Lower leg skin (tissue), 3 donors: ENCODE results near the gene ABCC5.

Experiments used
- POLR2A ChIP-seq, 2 donors: fragments of 450-650 bp; IDR thresholded peaks; one replicate each; pipeline ENCODE4 v1.6.1; 2016 to 2017; ENCODE audit warnings: antibody characterized with exemption in 2 of 2, mild to moderate bottlenecking in 1 of 2, moderate library complexity in 1 of 2
- TF ChIP-seq, protein P1 (sequence below), 3 donors: fragments of 450-650 bp; IDR thresholded peaks; one replicate each; pipeline ENCODE4 v1.5.1; 2016; ENCODE audit warnings: antibody characterized with exemption in 3 of 3, mild to moderate bottlenecking in 3 of 3, moderate library complexity in 2 of 3

DNA sequence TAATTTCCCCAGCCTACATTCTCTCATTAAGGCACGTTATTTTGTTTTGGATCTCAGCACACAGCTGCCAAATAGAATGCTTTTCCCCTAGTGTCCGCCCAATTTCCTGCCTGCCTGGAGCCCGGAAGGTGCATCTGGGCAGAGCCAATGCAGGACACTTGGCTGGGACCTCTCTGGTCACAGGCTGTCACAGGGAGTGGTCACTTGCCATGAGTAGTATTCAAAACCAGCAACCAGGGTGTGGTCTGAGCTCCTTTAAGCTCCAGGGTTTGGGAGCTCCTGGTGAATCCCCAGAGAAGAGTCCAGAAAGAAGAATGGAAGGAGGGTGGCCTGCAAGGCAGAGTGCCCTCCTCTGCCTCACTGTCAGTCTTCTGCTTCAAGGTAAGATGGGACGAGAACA is 35.1 kb upstream of the ABCC5 start, which contains the start of gene HTR3C:
- TF ChIP-seq POLR2A (IDR thresholded peaks at IDR 0.05) = no peak
- TF ChIP-seq, protein P1, sequence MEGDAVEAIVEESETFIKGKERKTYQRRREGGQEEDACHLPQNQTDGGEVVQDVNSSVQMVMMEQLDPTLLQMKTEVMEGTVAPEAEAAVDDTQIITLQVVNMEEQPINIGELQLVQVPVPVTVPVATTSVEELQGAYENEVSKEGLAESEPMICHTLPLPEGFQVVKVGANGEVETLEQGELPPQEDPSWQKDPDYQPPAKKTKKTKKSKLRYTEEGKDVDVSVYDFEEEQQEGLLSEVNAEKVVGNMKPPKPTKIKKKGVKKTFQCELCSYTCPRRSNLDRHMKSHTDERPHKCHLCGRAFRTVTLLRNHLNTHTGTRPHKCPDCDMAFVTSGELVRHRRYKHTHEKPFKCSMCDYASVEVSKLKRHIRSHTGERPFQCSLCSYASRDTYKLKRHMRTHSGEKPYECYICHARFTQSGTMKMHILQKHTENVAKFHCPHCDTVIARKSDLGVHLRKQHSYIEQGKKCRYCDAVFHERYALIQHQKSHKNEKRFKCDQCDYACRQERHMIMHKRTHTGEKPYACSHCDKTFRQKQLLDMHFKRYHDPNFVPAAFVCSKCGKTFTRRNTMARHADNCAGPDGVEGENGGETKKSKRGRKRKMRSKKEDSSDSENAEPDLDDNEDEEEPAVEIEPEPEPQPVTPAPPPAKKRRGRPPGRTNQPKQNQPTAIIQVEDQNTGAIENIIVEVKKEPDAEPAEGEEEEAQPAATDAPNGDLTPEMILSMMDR (IDR thresholded peaks at IDR 0.05) = no peak
